ENCODE data around the gene CHST8. TPM values are rescaled to one million over a fixed set of nuclear protein-coding genes. Genes with fewer than 3 reads are reported as not detected.

The CHST8 gene
- total RNA-seq, 4 donors from 2014 or later, result not detected

DNA sequence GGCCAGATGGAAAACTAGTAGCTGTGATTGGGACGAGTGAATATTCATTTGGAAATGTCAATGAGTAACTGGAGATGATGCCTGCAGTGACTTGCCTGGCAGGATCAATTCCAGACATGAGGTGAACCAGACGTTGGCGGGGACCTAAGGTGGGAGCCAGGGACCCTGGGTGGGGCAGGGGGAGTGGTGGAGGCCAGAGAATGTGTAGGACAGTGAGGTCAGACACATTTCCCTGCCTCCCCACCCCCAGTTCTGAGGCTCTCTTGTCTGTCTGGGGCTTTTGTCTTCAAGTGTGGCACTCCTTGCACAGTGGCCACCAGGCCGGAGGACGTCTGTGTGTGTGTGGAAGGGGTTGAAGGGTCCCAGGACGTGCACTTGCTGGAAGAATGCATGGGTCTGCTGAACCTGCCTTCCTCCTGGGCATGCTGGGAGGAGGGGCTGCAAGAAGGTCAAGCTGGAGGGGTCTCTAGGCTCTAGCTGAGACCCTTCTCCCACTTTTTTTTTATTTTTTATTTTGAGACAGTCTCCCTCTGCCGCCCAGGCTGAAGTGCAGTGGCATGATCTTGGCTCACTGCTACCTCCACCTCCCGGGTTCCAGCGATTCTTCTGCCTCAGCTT, 51.6 kb downstream of the CHST8 start:
- TF ChIP-seq EP300 (IDR thresholded peaks at IDR 0.05; ENCODE audit: low read depth), result no peak
- no peak for TF ChIP-seq POLR2A (IDR thresholded peaks at IDR 0.05)
- TF ChIP-seq POLR2AphosphoS5 (IDR thresholded peaks at IDR 0.05), result no peak
- TF ChIP-seq, protein P1, sequence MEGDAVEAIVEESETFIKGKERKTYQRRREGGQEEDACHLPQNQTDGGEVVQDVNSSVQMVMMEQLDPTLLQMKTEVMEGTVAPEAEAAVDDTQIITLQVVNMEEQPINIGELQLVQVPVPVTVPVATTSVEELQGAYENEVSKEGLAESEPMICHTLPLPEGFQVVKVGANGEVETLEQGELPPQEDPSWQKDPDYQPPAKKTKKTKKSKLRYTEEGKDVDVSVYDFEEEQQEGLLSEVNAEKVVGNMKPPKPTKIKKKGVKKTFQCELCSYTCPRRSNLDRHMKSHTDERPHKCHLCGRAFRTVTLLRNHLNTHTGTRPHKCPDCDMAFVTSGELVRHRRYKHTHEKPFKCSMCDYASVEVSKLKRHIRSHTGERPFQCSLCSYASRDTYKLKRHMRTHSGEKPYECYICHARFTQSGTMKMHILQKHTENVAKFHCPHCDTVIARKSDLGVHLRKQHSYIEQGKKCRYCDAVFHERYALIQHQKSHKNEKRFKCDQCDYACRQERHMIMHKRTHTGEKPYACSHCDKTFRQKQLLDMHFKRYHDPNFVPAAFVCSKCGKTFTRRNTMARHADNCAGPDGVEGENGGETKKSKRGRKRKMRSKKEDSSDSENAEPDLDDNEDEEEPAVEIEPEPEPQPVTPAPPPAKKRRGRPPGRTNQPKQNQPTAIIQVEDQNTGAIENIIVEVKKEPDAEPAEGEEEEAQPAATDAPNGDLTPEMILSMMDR (IDR thresholded peaks at IDR 0.05), result no peak
- no peaks in the 10 kb centered on the region for H3K36me3 ChIP-seq
- no peaks in the 10 kb centered on the region for H3K27me3 ChIP-seq
- no peaks in the 10 kb centered on the region for H3K9me3 ChIP-seq
- intact Hi-C loops (cut with DNase I; ENCODE audit: low total_unique reads), result no loop called here
- WGBS, 2 donors (ENCODE audit: low coverage in 1 of 2), result 68 to 72% methylated on average over 6 to 9 of the region's 9 CpGs
- no peak overlapping the region for H3K4me3 ChIP-seq
- H3K27ac ChIP-seq, result no peak overlapping the region
- H3K4me1 ChIP-seq, result no peaks in the 10 kb centered on the region
- in situ Hi-C loops (cut with MboI; ENCODE audit: low pct_ligation_motif_present in 1 of 4, low pct_unique_long_range_greater_than_20kb in 1 of 4, low sequenced_read_pairs in 3 of 4), result no loop called here
- no peak for DNase-seq

DNA sequence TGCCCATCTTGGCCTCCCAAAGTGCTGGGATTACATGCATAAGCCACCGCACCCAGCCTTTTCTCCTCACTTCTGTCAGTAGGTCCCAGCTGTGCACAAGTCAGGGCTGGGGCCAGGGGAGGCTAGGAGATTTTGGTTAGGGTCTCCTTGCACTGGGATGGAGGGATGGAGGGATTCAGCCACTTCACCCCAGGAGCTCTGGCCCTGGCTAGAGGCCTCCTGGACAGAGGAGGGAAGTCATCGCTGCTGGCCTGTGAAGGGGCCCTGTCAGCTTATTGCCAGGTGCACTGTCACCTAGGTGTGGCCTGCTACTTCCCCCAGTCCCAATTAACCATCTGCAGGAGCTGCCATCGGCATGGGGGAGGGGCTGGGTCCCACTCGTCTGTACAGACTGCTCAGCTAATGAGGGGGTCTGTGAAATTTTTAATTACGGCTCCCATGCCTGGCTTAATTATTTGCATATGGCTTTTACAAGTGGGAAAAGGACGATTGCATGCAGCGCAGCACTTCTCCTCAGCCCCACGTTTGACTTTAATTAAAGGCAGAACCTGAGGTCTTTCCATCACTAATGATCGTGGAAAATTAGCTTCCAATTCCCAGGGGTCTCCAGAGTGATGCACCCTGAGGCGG, 52.4 kb downstream of the CHST8 start:
- no peaks in the 10 kb centered on the region for H3K9me3 ChIP-seq
- WGBS, 2 donors (ENCODE audit: low coverage in 1 of 2), result 43 to 56% methylated on average over 6 to 10 of the region's 10 CpGs
- intact Hi-C loops (cut with DNase I; ENCODE audit: low total_unique reads) (no loop called here), in situ Hi-C loops (cut with MboI; ENCODE audit: low pct_ligation_motif_present in 1 of 4, low pct_unique_long_range_greater_than_20kb in 1 of 4, low sequenced_read_pairs in 3 of 4) (no loop called here)
- no peak for DNase-seq
- no peak for TF ChIP-seq POLR2A (IDR thresholded peaks at IDR 0.05)
- TF ChIP-seq, protein P1 (IDR thresholded peaks at IDR 0.05), result no peak
- TF ChIP-seq EP300 (IDR thresholded peaks at IDR 0.05; ENCODE audit: low read depth), result no peak
- no peak for TF ChIP-seq POLR2AphosphoS5 (IDR thresholded peaks at IDR 0.05)
- H3K27ac ChIP-seq, result no peak overlapping the region
- H3K36me3 ChIP-seq, result no peaks in the 10 kb centered on the region
- H3K4me1 ChIP-seq, result no peaks in the 10 kb centered on the region
- no peak overlapping the region for H3K4me3 ChIP-seq
- no peaks in the 10 kb centered on the region for H3K27me3 ChIP-seq

DNA sequence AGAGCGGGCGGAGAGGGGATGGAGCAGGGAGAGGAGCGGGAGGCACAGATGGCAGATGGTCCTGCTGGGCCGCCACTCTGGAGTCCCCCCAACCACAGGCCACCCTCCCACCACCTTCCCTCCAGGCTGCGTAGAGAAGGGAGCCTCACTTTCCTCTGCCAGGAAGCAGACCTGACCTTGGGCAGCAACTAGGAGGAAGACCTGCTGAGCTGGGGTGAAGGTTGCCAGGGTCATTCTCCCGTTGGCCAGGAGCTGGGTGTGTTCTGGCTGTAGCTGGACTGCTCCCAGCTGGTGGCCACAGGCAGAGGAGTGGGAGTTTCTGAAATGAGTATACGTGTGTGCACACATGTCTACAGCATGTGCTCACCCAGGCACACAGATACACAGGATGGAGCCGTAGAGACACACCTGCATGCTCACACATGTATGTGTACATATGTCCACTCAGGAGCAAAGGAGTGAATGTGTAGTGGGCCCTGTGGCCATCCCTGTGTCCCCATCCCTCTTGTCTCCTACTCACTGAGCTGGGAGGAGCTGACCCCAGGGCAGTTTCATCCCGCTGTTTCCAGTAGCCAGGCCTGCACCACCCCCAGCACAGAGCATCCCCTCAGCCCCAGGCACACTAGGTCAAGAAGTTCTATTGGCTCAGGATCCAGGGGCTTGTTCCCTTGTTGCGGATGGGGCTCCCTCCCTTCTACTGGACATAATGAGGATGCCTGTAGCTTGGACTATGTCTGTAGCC, 53.0 kb downstream of the CHST8 start:
- in situ Hi-C loops (cut with MboI; ENCODE audit: low pct_ligation_motif_present in 1 of 4, low pct_unique_long_range_greater_than_20kb in 1 of 4, low sequenced_read_pairs in 3 of 4) (no loop called here), intact Hi-C loops (cut with DNase I; ENCODE audit: low total_unique reads) (no loop called here)
- no peaks in the 10 kb centered on the region for H3K9me3 ChIP-seq
- no peak overlapping the region for H3K4me3 ChIP-seq
- H3K27me3 ChIP-seq, result no peaks in the 10 kb centered on the region
- no peak overlapping the region for H3K27ac ChIP-seq
- DNase-seq, result no peak
- 56 to 80% methylated on average over 1 to 10 of the region's 10 CpGs for WGBS, 2 donors (ENCODE audit: low coverage in 1 of 2)
- TF ChIP-seq EP300 (IDR thresholded peaks at IDR 0.05; ENCODE audit: low read depth) (no peak), POLR2A (IDR thresholded peaks at IDR 0.05) (no peak), POLR2AphosphoS5 (IDR thresholded peaks at IDR 0.05) (no peak)
- TF ChIP-seq, protein P1 (IDR thresholded peaks at IDR 0.05), result no peak
- no peaks in the 10 kb centered on the region for H3K36me3 ChIP-seq
- H3K4me1 ChIP-seq, result no peaks in the 10 kb centered on the region

DNA sequence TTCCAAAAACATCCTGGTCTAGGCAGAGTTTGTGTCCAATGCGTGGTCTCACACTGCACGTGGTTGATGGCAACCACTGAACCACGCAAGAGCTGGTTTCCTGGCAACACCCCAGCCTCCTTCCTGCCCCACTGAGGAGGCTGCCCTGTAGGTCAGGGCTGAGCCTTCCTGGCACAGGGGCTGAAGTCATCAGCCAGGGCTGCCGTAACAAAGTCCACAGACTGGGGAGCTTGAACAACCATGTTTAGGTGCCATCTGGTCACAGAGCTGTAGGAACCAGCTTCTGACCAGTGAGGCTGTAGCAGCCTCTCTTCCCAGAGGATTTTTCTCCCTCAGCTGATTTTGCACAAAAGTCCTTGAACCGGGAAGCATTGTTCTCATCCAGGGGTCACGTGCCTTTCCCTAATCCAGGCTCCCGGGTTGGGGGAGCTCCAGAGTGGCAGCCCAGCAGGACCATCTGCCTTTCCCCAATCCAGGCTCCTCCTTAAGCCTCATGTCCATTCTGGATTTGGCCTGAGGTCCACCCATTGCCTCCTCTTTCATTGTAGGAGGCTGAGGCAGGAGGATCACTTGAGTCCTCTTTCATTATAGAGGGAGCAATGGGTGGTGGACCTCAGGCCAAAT, 53.9 kb downstream of the CHST8 start:
- DNase-seq, result no peak
- Histone ChIP-seq H3K36me3 (no peaks in the 10 kb centered on the region), H3K27ac (no peak overlapping the region), H3K4me1 (no peaks in the 10 kb centered on the region), H3K9me3 (no peaks in the 10 kb centered on the region), H3K4me3 (no peak overlapping the region), H3K27me3 (no peaks in the 10 kb centered on the region)
- TF ChIP-seq, protein P1 (IDR thresholded peaks at IDR 0.05), result no peak
- TF ChIP-seq POLR2AphosphoS5 (IDR thresholded peaks at IDR 0.05), result no peak
- TF ChIP-seq POLR2A (IDR thresholded peaks at IDR 0.05), result no peak
- no peak for TF ChIP-seq EP300 (IDR thresholded peaks at IDR 0.05; ENCODE audit: low read depth)
- in situ Hi-C loops (cut with MboI; ENCODE audit: low pct_ligation_motif_present in 1 of 4, low pct_unique_long_range_greater_than_20kb in 1 of 4, low sequenced_read_pairs in 3 of 4), result no loop called here
- intact Hi-C loops (cut with DNase I; ENCODE audit: low total_unique reads), result no loop called here
- 59 to 61% methylated on average over 3 to 7 of the region's 7 CpGs for WGBS, 2 donors (ENCODE audit: low coverage in 1 of 2)
